COLO668 (cell line): Measurements from ENCODE around the gene PAX5.

Source experiments
- DNase-seq: peaks from one replicate; lab custom pipeline; 2025; ENCODE audit not compliant: unreplicated experiment; lab: John Stamatoyannopoulos, UW

The PAX5 gene

GRCh38 chr9:36787709-36788108 is 246.4 kb downstream of the PAX5 start:
- DNase-seq: no peak
